ENCODE measurements around the gene RDH5.

- TF ChIP-seq CTCF (IDR thresholded peaks at IDR 0.05 in 2 of 3, conservative IDR thresholded peaks at IDR 0.05 in 1 of 3; ENCODE audit: borderline replicate concordance in 1 of 3, insufficient read depth in 1 of 3, low read depth in 2 of 3, low read length in 2 of 3) (no peak), POLR2A (IDR thresholded peaks at IDR 0.05; ENCODE audit: borderline replicate concordance, extremely low read depth, insufficient read depth, insufficient read length) (no peak), YY1 (IDR thresholded peaks at IDR 0.05; ENCODE audit: extremely low read depth, insufficient replicate concordance, low read depth, low read length) (no peak), MAX (IDR thresholded peaks at IDR 0.05) (no peak), ATF3 (IDR thresholded peaks at IDR 0.05) (no peak)
Measured at GRCh38 chr12:55708695-55709233, 11.4 kb upstream of the RDH5 start.
